GM12878 (cell line): Measurements from ENCODE around the gene TAS2R46. TPM values are rescaled to one million over a fixed set of nuclear protein-coding genes. Genes with fewer than 3 reads are reported as not detected.

Source experiments
- ATAC-seq: fragments of 200-7000 bp; cut with Tn5 transposase; 3 replicates; pipeline ENCODE4 v1.9.1; 2020; ENCODE audit warnings: mild to moderate bottlenecking, moderate library complexity
- BruUV-seq: library from RNA; stranded (reverse); fragments of 400-500 nt; replicated peaks from 2 replicates; lab custom pipeline; 2021; lab: Mats Ljungman, UMichigan
- CTCF ChIA-PET: fragments of 300-600 bp; sonication (Branson Sonifier 250); formaldehyde crosslinking; extraction: SDS; loops from one replicate; lab custom pipeline; 2021; ENCODE audit warnings: inconsistent platforms; lab: Yijun Ruan, JAX
- POLR2A ChIA-PET: fragments of 350-600 bp; formaldehyde crosslinking; extraction: SDS; loops from one replicate; lab custom pipeline; 2021; ENCODE audit warnings: inconsistent platforms; lab: Charles Lee
- RAD21 ChIA-PET: fragments of 300-600 bp; sonication (Branson Sonifier 250); formaldehyde crosslinking; loops from one replicate; lab custom pipeline; 2023; ENCODE audit warnings: antibody characterized with exemption; ENCODE audit not compliant: unreplicated experiment; lab: Charles Lee
- SMC1A ChIA-PET: fragments of 300-600 bp; sonication (Branson Sonifier 250); formaldehyde crosslinking; loops from one replicate; lab custom pipeline; 2023; ENCODE audit not compliant: unreplicated experiment, uncharacterized antibody; lab: Charles Lee
- DNase-seq: peaks from one replicate; pipeline ENCODE4 v3.0.0-alpha.2; 2011; ENCODE audit warnings: low read depth, low spot score
- FAIRE-seq: peaks from 3 replicates; lab custom pipeline; 2011; peaks lifted over from hg19 to GRCh38; lab: Jason Lieb, UNC
- H2AFZ ChIP-seq: 2 replicates; pipeline ENCODE4 v1.6.0; 2011; ENCODE audit warnings: low read depth, low read length, control low read depth; ENCODE audit not compliant: control insufficient read depth
- H3K27ac ChIP-seq: 2 replicates; pipeline ENCODE4 v1.5.1; 2011; ENCODE audit warnings: control low read depth; ENCODE audit not compliant: control insufficient read depth, insufficient read depth
- H3K27me3 ChIP-seq, 2 experiments: replicated peaks in 1 of 2; 2 replicates each; pipeline versions ENCODE4 v1.6.0 to v1.6.1; 2011; ENCODE audit warnings: low read length in 1 of 2; ENCODE audit not compliant: control insufficient read depth in 2 of 2, insufficient read depth in 2 of 2
- H3K36me3 ChIP-seq, 2 experiments: 2 replicates each; pipeline ENCODE4 v1.5.1; 2011; ENCODE audit warnings: low read length in 1 of 2; ENCODE audit not compliant: control insufficient read depth in 2 of 2, insufficient read depth in 2 of 2
- H3K4me1 ChIP-seq: 2 replicates; pipeline ENCODE4 v1.6.1; 2011; ENCODE audit warnings: mild to moderate bottlenecking, low read length, moderate library complexity, mixed read lengths; ENCODE audit not compliant: control insufficient read depth, insufficient read depth
- H3K4me2 ChIP-seq: 2 replicates; pipeline ENCODE4 v1.6.0; 2011; ENCODE audit warnings: control low read depth; ENCODE audit not compliant: control insufficient read depth, insufficient read depth
- H3K4me3 ChIP-seq: fragments of 200-600 bp; sonication (generic); 2 replicates; pipeline ENCODE4 v1.5.1; 2016
- H3K79me2 ChIP-seq: 2 replicates; pipeline ENCODE4 v1.6.0; 2011; ENCODE audit warnings: low read length; ENCODE audit not compliant: control insufficient read depth, insufficient read depth
- H3K9ac ChIP-seq: 2 replicates; pipeline ENCODE4 v1.8.0; 2011; ENCODE audit warnings: low read length, control low read depth, mixed read lengths; ENCODE audit not compliant: control insufficient read depth, insufficient read depth
- H3K9me3 ChIP-seq: replicated peaks from 3 replicates; pipeline ENCODE4 v1.5.1; 2011; ENCODE audit warnings: mild to moderate bottlenecking, low read length; ENCODE audit not compliant: control insufficient read depth, insufficient read depth
- H4K20me1 ChIP-seq: 2 replicates; pipeline ENCODE4 v1.6.0; 2011; ENCODE audit not compliant: control insufficient read depth, insufficient read depth
- CREB1 ChIP-seq: IDR thresholded peaks from 2 replicates; pipeline ENCODE4 v1.6.1; 2012; ENCODE audit warnings: low read depth, mild to moderate bottlenecking, inconsistent platforms
- DPF2 ChIP-seq: fragments of 450-650 bp; IDR thresholded peaks from 2 replicates; pipeline ENCODE4 v1.6.1; 2017; ENCODE audit warnings: mild to moderate bottlenecking
- HDAC6 ChIP-seq: fragments of 200-600 bp; sonication (generic); IDR thresholded peaks from one replicate; pipeline ENCODE4 v1.8.0; 2017; ENCODE audit warnings: antibody characterized with exemption; ENCODE audit not compliant: unreplicated experiment
- KDM1A ChIP-seq: fragments of 200-600 bp; sonication (generic); IDR thresholded peaks from 2 replicates; pipeline ENCODE4 v1.6.1; 2016; ENCODE audit warnings: borderline replicate concordance
- MTA3 ChIP-seq: IDR thresholded peaks from 2 replicates; pipeline ENCODE4 v1.6.1; 2012; ENCODE audit warnings: low read length, inconsistent platforms, borderline replicate concordance
- NR2C1 ChIP-seq: fragments of 450-650 bp; IDR thresholded peaks from 2 replicates; pipeline ENCODE4 v1.6.1; 2017; ENCODE audit warnings: antibody characterized with exemption, mild to moderate bottlenecking, moderate library complexity
- SMAD5 ChIP-seq: IDR thresholded peaks from 2 replicates; pipeline ENCODE4 v1.6.1; 2016; ENCODE audit warnings: antibody characterized with exemption, low read depth
- TARDBP ChIP-seq: IDR thresholded peaks from 2 replicates; pipeline ENCODE4 v1.6.1; 2016; ENCODE audit warnings: borderline replicate concordance
- WGBS: methylation state at CpG from one replicate; pipeline ENCODE4 v1.1.6; 2016; ENCODE audit warnings: low lambda C conversion rate; ENCODE audit not compliant: insufficient replicate concordance, insufficient coverage; ENCODE audit errors: missing lambda C conversion rate; 5-methylcytosine and 5-hydroxymethylcytosine counted together
- in situ Hi-C: fragments of 300-500 bp; cut with MboI; formaldehyde crosslinking; loops from 9 replicates; pipeline ENCODE4 v1.14.3; 2018; ENCODE audit warnings: mixed read lengths
- intact Hi-C: fragments of 100-400 bp; cut with micrococcal nuclease; formaldehyde crosslinking; loops from one replicate; pipeline ENCODE4 v1.14.2; 2022; ENCODE audit not compliant: unreplicated experiment
- polyA plus RNA-seq, 11 experiments: library from polyadenylated mRNA; depleted of rRNA in 4 of 11; unstranded in 6 of 11; stranded (reverse) in 5 of 11; fragments of >200 nt; fragmentation: Nextera tagmentation in 4 of 11; fragmentation: Illumina TruSeq in 1 of 11; extraction: Ambion mirVana in 4 of 11; extraction: Trizol in 1 of 11; gene quantifications; 1 replicate in 1 of 11; 2 replicates in 10 of 11; pipeline versions ENCODE4 v1.2.1 to v1.2.3, GENCODE V29; 2011 to 2016; ENCODE audit warnings: inconsistent platforms in 2 of 11, missing spikeins in 2 of 11, low read depth in 1 of 11
- total RNA-seq, 4 experiments: library from RNA; depleted of rRNA in 3 of 4; stranded (reverse); fragments of >200 nt in 3 of 4; fragmentation: Illumina TruSeq in 1 of 4; extraction: Trizol in 1 of 4; gene quantifications; 2 replicates each; pipeline versions ENCODE4 v1.2.1 to v1.2.3, GENCODE V29; 2013 to 2021
- TF ChIP-seq, protein P1 (sequence below): fragments of 450-650 bp; IDR thresholded peaks from 2 replicates; pipeline ENCODE4 v1.6.1; 2016; ENCODE audit warnings: mild to moderate bottlenecking
- TF ChIP-seq, protein P2 (sequence below): fragments of 450-650 bp; IDR thresholded peaks from 2 replicates; pipeline ENCODE4 v1.6.1; 2017; ENCODE audit warnings: mild to moderate bottlenecking
- TF ChIP-seq, protein P3 (sequence below): fragments of 150-350 bp; IDR thresholded peaks from 2 replicates; pipeline ENCODE4 v1.6.1; 2016; ENCODE audit warnings: low read depth, low read length

Gene TAS2R46
- total and polyA plus RNA-seq, 10 of the 15 experiments (the other 5 are each of a cell fraction or from before 2014, with no cell fraction given): 0.07 to 3.8 (median 0.55) TPM; not detected in 2

DNA sequence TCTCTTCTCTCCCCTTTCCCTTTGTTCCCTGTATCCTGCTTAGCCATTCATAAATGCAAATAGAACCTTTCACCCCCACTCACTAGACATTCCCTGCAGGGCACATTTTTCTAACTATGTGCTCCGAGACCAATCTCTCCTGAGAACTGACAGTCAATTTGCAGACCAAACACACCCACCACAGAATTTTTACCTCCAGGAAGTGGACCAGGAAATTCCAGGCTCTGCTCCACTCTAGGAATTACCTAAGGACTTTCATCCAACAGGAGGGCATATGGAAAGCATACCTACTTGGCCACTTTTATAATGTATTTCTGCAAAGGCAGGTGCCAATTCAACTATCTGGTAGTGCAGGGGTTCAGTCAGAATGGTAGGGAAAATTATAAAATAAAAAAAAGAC, 8.9 kb upstream of the TAS2R46 start (continued):
- TF ChIP-seq, protein P1, sequence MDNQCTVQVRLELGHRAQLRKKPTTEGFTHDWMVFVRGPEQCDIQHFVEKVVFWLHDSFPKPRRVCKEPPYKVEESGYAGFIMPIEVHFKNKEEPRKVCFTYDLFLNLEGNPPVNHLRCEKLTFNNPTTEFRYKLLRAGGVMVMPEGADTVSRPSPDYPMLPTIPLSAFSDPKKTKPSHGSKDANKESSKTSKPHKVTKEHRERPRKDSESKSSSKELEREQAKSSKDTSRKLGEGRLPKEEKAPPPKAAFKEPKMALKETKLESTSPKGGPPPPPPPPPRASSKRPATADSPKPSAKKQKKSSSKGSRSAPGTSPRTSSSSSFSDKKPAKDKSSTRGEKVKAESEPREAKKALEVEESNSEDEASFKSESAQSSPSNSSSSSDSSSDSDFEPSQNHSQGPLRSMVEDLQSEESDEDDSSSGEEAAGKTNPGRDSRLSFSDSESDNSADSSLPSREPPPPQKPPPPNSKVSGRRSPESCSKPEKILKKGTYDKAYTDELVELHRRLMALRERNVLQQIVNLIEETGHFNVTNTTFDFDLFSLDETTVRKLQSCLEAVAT: no peak
- TF ChIP-seq TARDBP (no peak), SMAD5 (no peak)

DNA sequence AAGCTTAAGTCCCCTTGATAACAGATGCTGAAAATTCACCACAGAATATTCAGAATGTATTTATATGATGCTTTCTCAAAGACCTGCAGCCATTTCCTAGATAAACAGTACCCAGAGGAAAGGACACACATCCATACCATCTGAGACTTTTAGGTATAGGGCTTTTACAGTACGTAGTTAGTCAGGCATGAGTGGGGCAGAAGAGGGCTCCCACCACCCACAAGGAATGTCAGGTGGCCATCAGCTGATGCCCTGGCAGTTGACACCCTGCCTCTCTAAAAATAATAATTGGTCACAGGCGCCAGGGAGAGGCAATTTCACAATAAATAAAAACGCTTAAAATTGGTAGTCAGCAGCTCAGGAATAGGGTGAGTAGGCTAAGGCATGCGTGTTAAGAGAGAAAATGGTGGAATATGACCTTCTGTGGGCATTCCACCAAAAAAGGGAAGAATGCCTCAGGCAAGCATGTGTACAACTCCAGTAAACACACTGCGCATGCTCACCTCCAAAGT, 7.8 kb upstream of the TAS2R46 start:
- no peaks in the 10 kb centered on the region for H4K20me1 ChIP-seq
- no peak for FAIRE-seq
- no peak overlapping the region for H3K4me3 ChIP-seq
- H3K4me1 ChIP-seq: no peaks in the 10 kb centered on the region
- H3K9me3 ChIP-seq: no peaks in the 10 kb centered on the region; the same call in 2 of the 3 replicates
- BruUV-seq: no TSS peak
- in situ Hi-C loops (loop anchor here (5.0 kb wide), 1 partner anchor 53 kb away; no protein-coding TSS in a partner anchor), intact Hi-C loops (loop anchor here (1.0 kb wide), 1 partner anchor 55 kb away; no protein-coding TSS in a partner anchor)
- no peak for DNase-seq
- WGBS: 85% methylated on average over 5 of the region's 5 CpGs
- H3K27me3 ChIP-seq: no peaks in the 10 kb centered on the region
- H3K9ac ChIP-seq: no peak overlapping the region
- CTCF ChIA-PET: no interaction called here
- RAD21 ChIA-PET: no interaction called here
- H3K79me2 ChIP-seq: no peaks in the 10 kb centered on the region
- no peak overlapping the region for H3K27ac ChIP-seq
- SMC1A ChIA-PET: no interaction called here
- POLR2A ChIA-PET: no interaction called here
- ATAC-seq: no peak
- no peaks in the 10 kb centered on the region for H3K36me3 ChIP-seq
- H2AFZ ChIP-seq: no peak overlapping the region
- TF ChIP-seq CREB1 (no peak), HDAC6 (no peak), NR2C1 (no peak), DPF2 (no peak), KDM1A (no peak), MTA3 (no peak)
- TF ChIP-seq, protein P2, sequence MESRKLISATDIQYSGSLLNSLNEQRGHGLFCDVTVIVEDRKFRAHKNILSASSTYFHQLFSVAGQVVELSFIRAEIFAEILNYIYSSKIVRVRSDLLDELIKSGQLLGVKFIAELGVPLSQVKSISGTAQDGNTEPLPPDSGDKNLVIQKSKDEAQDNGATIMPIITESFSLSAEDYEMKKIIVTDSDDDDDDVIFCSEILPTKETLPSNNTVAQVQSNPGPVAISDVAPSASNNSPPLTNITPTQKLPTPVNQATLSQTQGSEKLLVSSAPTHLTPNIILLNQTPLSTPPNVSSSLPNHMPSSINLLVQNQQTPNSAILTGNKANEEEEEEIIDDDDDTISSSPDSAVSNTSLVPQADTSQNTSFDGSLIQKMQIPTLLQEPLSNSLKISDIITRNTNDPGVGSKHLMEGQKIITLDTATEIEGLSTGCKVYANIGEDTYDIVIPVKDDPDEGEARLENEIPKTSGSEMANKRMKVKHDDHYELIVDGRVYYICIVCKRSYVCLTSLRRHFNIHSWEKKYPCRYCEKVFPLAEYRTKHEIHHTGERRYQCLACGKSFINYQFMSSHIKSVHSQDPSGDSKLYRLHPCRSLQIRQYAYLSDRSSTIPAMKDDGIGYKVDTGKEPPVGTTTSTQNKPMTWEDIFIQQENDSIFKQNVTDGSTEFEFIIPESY: no peak
- TF ChIP-seq, protein P3, sequence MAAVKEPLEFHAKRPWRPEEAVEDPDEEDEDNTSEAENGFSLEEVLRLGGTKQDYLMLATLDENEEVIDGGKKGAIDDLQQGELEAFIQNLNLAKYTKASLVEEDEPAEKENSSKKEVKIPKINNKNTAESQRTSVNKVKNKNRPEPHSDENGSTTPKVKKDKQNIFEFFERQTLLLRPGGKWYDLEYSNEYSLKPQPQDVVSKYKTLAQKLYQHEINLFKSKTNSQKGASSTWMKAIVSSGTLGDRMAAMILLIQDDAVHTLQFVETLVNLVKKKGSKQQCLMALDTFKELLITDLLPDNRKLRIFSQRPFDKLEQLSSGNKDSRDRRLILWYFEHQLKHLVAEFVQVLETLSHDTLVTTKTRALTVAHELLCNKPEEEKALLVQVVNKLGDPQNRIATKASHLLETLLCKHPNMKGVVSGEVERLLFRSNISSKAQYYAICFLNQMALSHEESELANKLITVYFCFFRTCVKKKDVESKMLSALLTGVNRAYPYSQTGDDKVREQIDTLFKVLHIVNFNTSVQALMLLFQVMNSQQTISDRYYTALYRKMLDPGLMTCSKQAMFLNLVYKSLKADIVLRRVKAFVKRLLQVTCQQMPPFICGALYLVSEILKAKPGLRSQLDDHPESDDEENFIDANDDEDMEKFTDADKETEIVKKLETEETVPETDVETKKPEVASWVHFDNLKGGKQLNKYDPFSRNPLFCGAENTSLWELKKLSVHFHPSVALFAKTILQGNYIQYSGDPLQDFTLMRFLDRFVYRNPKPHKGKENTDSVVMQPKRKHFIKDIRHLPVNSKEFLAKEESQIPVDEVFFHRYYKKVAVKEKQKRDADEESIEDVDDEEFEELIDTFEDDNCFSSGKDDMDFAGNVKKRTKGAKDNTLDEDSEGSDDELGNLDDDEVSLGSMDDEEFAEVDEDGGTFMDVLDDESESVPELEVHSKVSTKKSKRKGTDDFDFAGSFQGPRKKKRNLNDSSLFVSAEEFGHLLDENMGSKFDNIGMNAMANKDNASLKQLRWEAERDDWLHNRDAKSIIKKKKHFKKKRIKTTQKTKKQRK: no peak
- no peak overlapping the region for H3K4me2 ChIP-seq
